GF-D8 (cell line): Measurements from ENCODE around the gene CCT7.
A peak's percentile ranks its signal among the peaks of the same experiment; 100 is the strongest.

Experiments used
- DNase-seq: peaks from one replicate; lab custom pipeline; 2025; lab: John Stamatoyannopoulos, UW

CCT7 gene

DNA sequence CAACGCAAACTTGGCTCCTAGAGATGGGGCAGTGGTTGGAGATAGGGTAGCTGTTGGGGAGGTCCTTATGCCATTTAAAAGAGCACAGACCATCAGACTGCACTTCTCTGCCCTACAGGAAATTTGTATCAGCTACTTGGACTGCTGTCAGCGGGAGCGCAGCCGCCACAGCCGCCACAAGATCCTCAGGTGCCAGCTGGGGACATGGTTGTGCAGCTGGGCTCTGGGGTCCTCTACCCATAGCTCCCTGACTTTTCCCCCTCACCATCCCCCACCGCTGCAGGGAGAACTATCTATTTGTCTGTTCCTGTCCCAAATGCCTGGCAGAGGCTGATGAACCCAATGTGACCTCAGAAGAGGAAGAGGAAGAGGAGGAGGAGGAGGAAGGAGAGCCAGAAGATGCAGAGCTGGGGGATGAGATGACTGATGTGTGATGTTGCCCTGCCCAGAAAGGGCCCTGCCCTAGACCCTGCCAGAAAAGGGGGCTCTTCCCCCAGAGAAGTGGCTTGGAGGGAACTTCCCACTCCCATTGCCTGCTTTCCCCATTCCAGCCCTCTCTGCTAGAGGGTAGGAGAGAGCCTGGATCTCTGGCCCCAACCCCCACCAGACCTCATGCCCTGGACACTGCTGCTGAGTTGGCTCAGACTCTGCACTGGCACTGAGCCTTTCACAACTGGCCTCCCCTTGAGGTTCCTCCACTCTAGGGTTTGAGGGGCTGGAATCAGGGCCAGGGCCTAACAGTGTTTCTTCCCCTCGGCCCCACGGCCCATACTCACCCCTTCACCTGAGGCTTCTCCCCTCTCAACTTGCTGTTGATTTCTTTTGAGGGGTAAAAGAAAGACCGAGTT, 8.4 kb upstream of the CCT7 start:
- DNase-seq = peak; percentile 45

DNA sequence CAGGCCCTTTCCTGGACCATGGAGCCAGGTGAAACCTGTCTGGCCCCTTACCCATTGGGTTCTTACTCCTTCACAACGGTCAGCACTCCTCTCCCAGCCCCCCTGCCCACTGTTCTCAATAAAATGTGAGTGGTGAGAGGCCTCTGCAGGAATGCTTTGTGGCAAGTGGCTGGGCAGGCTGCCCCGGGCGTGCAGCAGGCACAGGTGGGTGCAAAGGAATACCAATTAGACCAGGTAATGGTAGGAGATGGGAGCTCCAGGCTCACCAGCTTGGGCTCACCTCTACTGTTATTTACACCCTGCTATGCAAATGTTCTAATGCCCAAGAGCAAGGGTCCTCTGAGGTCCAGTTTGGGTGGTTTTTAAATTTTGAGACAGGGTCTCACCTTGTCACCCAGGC, 7.0 kb upstream of the CCT7 start:
- DNase-seq = no peak

DNA sequence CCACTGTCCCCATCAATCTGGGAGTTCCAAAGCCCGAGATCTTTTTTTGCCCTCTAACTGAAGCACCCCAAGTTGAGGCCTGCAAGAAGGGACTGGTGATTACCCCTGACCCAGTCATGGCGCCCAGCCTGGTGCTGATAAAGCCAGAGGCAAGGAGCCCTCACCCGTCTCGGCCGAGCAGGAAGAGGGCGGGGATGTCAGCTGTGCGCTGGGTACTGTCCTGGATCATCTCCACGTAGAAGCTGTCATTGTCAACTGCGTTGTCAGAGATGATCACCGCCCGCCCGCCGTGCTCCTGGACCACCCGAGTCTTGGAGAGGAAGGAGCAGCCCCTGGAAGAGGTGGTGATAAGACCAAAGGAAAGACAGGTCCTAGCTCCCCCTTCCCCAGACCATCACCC, 5.5 kb upstream of the CCT7 start:
- DNase-seq = no peak

DNA sequence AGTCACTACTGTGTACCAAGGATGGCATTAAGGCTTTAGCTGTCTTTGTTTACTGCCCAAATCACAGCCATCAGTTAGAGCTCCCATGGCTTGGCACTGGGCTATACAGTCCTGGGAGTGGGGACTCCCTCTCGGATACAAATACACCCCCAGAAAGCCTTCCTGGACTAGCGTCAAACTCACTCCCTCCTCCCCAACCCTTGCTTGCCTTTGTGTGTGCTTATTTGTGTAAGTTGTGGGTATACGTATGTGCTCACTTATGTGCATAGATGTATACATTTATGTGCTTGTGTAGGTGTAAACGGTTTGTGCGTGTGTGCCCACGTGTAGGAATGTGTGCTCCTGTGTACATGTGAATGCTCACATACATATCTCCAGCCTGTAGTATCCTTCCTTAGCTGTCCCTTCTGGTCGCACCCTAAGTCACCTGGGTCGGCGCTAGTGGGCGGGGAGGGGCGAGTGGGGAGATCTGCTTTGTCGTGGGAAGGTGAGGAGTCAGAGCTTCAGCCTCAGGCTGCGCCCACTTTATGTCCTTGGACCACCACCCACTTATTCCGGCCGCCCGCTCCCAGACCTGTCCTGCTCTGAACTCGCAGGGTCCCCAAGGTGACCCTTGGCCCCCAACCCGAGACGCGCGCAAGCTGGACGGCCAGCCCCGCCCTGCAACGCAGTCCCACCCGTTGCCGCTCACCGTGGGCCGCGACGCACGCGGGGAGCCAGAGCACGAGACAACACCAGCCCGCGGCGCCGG, 1.5 kb upstream of the CCT7 start:
- DNase-seq = no peak

DNA sequence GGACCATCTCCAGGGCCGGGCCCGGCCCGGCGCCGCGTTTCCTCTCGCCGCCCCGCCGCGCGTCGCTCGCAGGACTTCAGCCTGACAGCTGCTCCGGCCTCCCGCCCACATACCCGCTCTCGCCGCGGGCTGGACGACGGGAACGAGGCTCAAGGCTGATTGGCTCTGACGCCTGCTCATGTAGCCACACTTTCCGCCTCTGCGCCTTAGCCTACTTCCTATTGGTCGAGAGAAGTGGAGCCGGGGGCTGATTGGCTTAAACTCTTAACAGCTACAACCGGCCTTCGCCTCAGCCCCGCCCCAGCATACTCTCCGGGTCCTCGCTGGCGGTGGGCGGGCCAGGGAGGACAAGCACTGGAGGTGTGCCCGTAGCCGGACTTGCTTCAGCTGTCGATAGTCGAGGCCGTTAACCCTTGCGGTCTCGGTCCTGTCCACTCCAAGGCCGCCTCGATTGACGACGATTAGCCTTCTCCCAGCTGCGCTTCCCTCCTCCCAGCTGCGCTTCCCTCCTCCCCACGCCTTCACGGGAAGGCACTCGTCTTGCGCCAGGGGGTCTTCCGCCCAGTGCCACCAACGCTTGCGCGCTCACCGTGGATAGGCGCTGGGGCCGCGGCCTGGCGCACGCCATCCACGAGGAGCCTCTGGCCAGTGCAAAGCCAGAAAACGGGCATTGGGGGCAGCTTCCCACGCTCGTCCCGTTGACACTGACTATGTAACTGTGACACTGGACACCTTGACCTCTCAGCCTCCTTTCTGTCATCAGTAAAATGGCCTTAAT, 765 bp upstream of the CCT7 start, which contains the start of gene PRADC1:
Gene PRADC1 (minus strand): TSS at position 86 of the 778 bp plus-strand sequence. CDS start 79 bp downstream, at position 7.
- DNase-seq = peak; percentile 98

DNA sequence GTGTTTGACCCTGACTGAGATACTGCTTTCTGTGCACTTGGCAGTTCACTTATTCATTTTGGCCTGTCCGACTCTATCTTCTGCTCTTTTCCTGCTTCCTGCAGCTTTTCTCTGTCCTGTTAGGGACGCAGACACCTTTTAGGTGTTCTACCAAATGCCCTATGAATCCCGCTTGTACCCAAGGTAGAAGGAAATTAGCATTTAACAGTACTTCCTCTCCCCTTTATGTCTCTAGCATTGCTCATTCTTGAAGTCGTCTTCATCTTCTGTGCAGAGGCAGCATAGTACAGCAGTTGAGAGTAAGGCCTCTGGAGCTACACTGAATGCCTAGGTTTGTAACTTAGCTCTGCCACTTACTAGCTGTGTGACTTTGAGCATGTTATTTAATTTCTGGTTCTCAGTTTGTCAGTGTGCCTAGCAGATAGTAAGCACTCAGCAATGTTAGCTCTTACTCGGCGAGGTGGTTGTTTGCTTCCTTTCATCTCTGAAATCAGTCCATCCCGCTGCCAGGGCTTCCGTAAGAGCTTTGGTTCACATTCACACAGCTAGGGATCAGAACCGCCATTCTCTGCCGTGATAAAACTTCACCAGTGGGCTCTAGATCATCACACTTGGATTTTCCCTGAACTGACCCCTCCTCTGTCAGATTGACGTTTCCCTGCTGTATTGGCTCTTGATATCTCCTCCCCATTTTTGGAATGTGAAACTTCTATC, 1.4 kb downstream of the CCT7 start:
- peak; percentile 4 for DNase-seq

DNA sequence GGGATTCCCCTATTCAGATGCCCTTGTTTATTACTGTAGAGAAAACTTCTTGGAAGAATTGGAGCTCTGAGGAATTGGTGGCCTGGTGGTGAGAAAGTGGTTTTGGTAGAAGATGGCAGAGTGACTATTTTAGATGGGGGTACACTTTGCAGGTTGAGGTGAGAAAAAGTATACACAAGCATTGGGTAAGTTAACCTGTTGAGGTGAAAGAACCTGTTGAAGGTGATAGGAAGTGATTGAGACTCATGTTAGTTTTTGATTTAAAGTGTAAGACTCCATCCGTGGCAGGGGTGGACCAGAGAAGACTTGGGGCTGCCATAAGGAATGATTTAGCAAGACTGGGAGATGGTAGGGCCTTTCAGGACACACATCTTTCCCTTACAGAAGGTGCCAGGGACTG, 3.1 kb downstream of the CCT7 start:
- no peak for DNase-seq

DNA sequence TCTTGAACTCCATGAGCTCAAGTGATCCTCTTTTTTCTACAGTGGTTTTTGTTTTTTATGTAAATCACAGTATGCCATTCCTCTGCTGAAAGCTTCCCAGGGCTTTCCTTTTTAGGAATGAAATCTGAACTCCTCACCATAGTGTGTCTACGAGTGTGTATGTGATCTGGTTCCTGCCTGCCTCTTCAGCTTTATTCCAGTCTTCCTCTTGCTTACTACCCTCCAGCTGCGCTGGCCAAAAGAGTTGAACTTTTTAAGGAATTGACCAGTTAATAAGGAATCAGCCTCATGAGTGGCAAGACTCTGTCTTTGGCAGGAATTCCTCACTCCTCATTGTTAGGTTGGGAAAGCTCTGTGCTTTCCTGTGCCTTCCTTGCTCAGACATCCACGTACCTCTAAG, 4.0 kb downstream of the CCT7 start:
- no peak for DNase-seq

DNA sequence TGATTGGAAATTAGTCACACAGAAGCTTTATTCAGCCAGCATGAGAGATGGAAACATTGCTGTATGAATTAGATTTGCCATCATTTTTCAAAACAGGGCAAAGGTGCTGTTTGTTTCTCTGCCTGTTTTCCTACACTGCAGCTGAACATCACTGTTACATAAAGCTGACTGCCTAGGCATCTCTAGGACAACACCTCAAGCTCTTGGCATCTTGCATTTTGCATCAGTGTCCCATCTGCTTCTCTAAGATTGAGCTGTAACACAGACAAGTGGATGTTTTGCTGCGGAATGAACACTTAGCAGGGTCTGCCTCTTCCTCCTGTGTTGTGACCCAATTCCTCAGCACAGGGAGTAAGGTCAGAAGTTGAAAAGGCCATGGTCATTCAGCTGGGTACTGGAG, 4.9 kb downstream of the CCT7 start:
- DNase-seq = no peak

DNA sequence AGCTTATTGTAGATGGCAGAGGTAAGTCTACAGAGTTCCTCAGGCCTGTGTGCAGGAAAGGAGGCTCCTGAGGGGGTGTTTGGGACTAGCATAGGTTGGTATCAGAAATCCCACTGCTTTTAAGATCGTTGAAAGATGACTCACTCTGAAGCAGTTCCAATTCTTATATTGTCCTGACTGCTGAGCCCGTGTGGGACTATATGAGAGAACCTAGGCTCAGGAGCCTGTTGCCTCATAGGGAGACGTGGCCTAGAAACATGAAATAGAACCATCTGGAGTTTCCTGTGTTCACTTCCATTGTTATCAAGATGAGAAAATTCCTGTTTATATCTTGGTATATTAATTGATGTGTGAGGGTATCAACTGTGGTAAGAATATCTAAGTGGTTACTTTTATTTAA, 5.7 kb downstream of the CCT7 start:
- no peak for DNase-seq

DNA sequence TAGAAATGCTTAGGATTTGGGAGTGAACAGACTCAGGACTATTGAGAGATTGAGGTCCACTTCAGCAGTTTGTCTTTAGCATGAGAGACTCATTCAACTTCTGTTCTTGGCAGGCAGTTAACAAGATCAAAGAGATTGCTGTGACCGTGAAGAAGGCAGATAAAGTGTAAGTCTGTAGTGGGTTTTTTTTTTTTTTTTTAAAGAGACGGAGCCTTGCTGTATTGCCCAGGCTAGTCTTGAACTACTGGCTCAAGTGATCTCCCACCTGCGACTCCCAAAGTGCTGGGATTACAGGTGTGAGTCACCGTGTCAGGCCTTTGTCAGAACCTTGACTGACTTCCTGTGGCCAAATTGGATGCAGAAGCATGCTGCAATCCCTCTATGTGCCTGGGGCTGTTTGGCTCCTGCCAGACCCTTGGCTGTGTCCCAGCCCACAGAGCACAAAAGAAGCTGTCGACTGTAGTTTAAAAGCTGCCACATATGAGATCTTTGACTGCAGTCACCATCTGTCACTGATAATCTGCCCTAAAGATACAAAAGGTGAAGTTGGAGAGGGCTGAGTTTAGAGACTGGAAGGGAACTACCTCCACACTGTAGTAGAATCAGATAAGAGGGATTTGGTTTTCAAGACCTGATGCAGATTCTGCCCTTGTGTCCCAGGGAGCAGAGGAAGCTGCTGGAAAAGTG, 9.9 kb downstream of the CCT7 start:
- no peak for DNase-seq

DNA sequence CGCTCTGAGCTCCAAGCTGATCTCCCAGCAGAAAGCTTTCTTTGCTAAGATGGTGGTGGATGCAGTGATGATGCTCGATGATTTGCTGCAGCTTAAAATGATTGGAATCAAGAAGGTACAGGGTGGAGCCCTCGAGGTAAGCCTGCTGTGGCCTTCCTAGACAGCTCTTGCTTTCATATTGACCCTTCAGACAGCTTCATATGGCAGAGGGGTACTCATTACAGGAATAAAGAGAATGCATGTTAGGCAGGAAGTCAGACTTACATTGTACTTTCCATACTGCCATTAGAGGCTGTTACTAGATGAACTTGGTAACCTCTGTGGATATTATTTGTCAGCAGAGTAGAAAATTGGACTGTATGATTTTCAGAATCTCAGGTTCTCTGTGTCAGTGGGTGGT, 10.5 kb downstream of the CCT7 start:
- DNase-seq = no peak

DNA sequence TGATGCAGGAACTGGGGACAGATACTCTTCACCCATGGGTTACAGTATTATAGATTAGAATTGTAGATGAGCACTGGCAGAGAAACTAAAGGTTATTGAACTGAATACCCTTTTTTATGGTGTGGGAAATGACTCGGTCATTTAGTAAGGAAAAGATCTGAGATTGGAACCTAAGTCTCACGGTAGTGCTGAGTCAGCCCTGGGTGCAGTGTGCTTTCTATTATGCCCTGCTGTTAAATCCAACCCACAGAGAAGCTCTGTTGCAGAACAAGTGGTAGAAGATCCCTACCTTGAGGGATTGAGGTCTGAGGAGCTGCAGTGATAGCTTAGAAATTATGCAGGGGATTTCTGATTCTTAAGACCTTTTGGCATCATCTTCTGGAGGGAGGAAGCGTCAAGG, 12.7 kb downstream of the CCT7 start:
- DNase-seq = no peak

DNA sequence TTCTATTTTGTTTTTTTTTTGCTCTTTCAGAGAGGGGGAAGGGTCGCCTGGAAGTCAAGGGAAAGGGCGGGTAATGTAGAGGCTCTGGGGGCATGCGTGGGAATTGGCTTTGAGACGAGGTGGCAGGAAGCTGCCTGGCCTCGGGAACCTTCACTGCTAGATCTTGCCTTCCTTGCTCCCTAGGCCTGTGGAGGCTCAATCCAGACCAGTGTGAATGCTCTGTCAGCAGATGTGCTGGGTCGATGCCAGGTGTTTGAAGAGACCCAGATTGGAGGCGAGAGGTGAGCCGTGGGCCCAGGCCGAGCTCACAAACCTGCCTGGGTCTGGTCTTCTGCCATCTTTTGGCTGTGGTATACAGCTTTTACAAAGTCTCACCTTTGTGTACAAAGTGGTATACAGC, 15.5 kb downstream of the CCT7 start:
- DNase-seq = no peak

DNA sequence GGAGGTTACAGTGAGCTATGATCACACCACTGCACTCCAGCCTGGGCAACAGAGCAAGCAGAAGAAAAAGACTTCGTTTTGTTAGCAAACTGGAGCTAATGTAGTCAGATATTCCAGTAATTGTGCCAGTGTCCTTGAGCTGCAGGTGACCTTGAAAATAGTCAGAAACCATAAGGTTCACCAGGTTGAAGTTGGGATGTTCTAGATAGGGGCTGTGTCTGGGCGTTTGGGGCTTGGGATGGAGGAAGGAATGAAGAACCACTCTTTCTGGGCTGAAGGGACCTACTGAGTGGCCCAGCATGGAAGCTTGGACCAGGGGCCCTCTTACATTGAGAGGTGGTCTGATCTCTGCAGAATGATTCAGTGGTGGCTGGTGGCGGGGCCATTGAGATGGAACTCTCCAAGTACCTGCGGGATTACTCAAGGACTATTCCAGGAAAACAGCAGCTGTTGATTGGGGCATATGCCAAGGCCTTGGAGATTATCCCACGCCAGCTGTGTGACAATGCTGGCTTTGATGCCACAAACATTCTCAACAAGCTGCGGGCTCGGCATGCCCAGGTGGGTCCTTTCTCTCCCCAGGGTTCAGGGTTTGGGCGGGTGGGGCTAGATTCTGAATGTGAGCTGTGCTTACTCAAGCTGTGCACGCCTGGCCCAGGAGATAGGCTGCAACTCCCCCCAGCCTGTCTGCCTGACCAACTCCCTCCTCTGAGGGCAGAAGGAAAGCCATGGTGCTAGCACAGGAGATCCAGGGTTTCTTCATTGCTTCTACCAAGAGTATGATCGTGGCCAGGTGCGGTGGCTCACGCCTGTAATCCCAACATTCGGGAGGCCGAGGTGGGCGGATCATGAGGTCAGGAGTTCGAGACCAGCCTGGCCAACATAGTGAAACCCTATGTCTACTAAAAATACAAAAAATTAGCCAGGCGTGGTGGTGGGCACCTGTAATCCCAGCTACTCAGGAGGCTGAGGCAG, 17.1 kb downstream of the CCT7 start:
- no peak for DNase-seq

DNA sequence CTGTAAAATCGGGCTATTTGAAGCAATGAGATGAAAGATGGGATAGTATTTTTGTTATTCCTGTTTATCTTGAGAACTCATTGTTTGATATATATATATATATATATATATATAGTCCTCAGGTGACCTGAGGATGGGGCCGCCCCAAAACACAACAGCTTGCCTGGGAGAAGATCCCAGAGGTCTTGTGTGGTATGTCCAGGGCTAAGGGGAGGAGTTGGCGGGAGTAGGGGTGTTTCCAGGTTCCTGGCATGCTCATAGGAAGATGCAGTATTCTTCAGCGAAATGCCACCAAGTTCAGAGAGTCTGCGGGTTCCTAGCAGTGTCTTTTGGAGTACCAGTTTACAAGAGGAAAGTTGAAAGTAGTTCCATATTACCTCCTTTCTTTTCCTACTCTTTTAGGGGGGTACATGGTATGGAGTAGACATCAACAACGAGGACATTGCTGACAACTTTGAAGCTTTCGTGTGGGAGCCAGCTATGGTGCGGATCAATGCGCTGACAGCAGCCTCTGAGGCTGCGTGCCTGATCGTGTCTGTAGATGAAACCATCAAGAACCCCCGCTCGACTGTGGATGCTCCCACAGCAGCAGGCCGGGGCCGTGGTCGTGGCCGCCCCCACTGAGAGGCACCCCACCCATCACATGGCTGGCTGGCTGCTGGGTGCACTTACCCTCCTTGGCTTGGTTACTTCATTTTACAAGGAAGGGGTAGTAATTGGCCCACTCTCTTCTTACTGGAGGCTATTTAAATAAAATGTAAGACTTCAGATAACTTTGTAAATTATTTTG, 18.3 kb downstream of the CCT7 start:
- DNase-seq = no peak

DNA sequence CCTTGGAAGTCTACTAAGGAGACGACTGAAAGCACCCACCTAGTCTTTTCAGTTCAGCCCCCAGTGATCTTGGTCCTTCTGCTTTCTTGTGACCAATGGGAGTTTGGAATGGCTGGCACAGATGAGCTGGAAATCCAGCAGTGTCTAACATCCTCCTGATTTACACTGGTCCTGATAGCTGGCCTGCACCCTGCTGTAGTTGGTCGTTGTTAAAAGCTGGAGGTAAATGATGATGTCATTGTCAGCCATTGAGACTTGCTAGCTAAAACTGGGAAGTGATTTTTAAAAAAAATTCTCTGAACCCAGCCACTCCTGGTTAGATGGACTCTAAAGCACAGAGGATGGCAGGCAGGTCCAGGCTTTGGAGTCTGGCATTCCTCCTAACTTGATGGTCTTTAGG, 19.3 kb downstream of the CCT7 start:
- no peak for DNase-seq

DNA sequence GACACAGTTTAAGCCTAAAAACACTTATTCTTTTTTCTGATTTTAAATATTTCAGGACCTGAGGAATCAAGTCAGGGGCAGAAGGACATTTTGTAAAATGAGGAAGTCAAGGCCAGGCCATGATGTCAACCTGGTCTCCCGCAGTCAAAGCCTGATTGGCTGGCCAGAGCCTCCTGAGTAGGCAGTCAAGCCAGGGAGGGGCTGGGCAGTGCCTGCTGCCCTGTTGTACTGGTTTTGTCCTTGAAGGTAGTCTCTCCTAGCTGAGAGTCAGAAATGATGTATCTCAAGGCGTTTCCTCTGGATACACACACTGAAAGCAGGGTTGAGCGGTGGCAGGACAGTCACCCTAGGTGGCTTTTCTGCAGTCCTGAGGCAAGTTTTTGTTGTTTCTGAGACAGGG, 19.8 kb downstream of the CCT7 start:
- peak; percentile 2 for DNase-seq

DNA sequence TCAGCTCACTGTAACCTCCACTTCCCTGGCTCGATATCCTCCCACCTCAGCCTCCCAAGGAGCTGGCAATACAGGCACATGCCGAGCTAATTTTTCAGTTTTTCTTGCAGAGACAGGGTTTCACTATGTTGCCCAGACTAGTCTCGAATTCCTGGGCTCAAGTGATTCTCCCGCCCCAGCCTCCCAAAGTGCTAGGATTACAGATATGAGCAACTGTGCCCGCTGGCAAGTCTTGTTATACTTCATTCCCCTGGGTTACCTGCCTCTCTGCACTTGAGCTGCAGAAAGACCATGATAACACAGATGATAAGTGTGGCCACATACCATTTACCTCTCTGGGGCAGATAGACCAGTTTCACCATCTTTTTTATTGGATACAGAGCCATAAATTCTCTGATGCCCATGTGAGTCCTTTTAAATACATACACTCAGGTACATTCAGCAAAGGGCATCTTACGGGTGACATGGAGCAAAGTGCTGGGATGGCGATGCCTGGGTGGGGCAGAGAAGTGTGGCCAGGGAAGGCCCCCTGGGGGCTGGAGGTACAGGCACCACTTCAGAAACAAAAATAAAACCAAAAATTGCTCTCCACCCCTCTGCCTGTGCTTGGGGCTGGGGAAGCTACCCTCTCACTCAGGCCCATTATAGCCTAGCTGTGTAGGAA, 20.4 kb downstream of the CCT7 start:
- no peak for DNase-seq
